D721Med (cell line): ENCODE results near the gene TAF1D.
"Not testable (repeated sequence)": the region's sequence is repeated elsewhere in the genome, so short reads cannot be mapped to it uniquely, and the experiment has no call there.

Source experiments
- DNase-seq: peaks from one replicate; pipeline ENCODE4 v3.0.0; 2011; ENCODE audit warnings: low spot score; ENCODE audit not compliant: insufficient read length
- FAIRE-seq: peaks from 2 replicates; lab custom pipeline; 2011; peaks lifted over from hg19 to GRCh38; lab: Jason Lieb, UNC
- TF ChIP-seq, protein P1 (sequence below): IDR thresholded peaks from 2 replicates; pipeline ENCODE4 v1.5.1; 2012; ENCODE audit warnings: mild to moderate bottlenecking, control low read depth; ENCODE audit not compliant: insufficient read depth; ENCODE audit errors: missing control alignments

Gene TAF1D

DNA sequence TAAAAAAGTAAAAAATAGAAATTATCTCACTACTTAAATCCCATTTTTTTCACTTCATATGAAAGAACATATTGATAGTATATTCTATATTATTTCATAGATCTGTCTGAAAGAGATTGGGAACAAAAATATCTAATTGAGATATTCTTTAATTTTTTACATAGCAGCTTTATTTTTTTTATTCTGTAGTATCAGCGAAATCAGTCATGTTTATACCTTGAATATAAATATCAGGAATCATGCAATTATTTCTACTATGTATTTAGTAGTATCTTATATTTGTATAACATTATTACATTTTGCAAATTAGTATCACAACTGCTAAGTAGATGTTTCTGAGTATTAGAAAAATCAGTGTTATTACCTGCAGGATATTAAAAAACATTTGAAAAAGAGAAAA lies 20.6 kb upstream of the TAF1D start:
- DNase-seq, result no peak
- no peak for FAIRE-seq
- TF ChIP-seq, protein P1, sequence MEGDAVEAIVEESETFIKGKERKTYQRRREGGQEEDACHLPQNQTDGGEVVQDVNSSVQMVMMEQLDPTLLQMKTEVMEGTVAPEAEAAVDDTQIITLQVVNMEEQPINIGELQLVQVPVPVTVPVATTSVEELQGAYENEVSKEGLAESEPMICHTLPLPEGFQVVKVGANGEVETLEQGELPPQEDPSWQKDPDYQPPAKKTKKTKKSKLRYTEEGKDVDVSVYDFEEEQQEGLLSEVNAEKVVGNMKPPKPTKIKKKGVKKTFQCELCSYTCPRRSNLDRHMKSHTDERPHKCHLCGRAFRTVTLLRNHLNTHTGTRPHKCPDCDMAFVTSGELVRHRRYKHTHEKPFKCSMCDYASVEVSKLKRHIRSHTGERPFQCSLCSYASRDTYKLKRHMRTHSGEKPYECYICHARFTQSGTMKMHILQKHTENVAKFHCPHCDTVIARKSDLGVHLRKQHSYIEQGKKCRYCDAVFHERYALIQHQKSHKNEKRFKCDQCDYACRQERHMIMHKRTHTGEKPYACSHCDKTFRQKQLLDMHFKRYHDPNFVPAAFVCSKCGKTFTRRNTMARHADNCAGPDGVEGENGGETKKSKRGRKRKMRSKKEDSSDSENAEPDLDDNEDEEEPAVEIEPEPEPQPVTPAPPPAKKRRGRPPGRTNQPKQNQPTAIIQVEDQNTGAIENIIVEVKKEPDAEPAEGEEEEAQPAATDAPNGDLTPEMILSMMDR, result no peak

DNA sequence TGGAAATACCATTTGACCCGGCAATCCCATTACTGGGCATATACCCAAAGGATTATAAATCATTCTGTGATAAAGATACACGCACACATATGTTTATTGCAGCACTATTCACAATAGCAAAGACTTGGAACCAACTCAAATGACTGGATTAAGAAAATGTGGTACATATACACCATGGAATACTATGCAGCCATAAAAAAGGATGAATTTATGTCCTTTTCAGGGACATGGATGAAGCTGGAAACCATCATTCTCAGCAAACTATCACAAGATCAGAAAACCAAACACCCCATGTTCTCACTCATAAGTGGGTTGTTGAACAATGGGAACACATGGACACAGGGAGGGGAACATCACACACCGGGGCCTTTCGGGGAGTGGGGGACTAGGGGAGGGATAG lies 17.8 kb upstream of the TAF1D start:
- not testable (repeated sequence) for DNase-seq, FAIRE-seq

DNA sequence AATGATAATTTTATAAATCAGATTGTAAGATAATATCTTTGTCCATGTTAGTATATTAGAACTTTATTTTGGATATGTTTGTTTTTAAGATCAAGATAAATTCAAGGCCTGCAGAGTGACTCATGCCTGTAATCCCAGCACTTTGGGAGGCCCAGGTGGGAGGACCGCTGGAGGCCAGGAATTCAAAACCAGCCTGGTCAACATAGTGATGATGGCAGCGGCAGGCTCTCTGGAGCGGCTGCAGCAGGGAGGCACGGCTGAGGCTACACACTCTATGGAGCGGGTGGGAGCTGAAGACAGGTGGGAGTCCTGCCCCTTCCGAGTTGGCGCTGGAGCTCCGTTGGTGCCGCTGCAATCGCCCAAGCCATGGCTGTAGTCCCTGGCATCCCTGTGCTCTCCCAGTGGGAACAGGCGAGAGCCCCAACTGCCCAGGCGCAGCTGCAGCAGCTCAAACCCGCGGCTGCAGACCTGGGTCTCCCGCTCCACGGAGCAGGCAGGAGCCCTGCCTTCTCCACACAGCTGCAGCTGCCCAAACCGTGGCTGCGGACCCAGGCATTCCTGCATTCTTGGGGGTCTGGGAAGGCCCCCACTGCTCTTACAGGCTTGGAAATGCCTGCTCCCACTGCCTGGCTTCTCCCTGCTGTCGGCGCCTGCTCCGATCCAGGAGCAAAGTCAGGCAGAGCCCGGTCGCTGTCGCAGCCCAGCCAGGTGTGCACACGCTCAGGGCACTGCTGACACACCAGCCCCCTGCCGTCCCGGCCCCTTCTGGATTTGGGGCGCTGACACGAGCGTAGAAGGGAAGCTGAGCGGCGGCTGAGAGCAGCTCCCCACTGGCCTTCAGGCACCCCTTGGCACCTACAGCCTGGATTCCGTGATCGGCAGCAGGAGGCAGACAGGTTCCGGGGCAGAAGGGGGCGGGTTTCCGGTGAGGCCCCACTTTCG lies 16.9 kb upstream of the TAF1D start:
- TF ChIP-seq, protein P1, result no peak
- DNase-seq (no peak), FAIRE-seq (no peak)

DNA sequence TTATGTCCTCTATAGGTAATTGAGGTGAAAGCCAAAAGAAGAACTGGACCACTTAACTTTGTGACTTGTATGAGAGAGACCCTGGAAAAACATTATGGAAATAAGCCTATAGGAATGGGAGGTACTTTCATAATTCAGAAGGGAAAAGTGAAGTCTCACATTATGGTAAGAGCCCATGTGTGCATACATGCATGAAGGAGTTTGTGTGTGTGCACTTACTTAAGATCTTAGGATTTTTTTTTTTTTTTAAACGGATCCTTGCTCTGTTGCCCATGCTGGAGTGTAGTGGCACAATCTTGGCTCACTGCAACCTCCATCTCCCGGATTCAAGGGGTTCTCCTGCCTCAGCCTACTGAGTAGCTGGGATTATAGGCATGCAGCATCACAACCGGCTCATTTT lies 16.0 kb upstream of the TAF1D start:
- DNase-seq (no peak), FAIRE-seq (no peak)
- TF ChIP-seq, protein P1, result no peak

DNA sequence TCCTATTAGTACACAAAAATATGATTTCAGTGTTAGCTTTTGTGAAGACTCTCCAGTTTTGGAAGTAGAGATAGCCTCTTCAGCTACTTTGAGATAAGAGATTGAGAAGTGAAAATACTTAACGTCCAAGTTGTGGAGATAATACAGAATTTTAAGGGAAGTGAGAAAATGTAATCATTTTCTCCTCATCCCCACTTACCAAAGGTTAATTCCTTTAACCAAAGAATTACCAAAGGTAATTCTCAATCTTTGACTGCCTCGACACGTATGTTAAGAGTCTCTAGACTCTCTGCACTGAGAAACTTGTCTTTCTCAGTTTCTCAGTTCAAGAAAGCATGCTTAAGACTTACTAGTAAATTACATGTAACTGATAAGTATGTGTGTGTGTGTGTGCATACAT lies 15.5 kb upstream of the TAF1D start:
- DNase-seq, result no peak
- FAIRE-seq, result no peak
- TF ChIP-seq, protein P1, result no peak

DNA sequence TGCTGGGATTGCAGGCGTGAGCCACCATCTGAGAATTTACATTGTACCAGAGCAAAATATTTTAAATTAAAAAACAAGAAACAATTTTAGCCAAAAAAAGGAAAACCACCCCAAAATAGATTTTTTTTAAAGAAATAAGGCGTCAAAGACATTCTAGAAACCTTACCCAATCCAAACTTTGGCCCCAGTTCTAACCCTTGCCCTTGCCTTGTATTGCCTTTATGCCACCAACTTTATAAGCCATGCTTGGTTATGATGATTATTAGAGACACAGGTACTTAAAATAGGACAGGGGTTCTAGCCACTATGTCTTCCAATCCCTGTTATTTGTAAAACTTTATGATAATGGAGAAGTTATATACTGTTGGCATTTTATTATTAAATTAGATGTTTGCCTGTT lies 11.9 kb upstream of the TAF1D start:
- no peak for DNase-seq
- TF ChIP-seq, protein P1, result no peak
- no peak for FAIRE-seq

DNA sequence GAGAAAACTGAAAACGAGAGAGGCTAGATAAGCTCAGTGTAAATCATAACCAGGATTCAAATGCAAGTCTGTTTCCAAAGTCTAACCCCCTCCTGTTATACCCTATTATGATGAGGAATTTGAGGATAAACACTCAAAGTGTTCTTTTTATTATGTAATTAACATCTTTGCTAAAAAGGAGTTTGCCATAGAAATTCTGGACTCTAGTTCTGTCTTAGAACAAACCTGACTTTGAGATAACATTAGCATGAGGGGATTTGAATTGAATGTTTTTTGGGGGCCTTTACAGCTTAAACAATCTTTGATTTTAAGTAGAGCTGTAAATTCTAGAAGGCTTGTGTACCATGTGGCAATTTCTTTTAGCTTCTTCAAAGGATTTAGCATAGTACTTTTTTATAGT lies 9.7 kb upstream of the TAF1D start:
- FAIRE-seq (no peak), DNase-seq (no peak)
- TF ChIP-seq, protein P1, result no peak
